ENCODE measurements around the gene HCFC1.

The HCFC1 gene

DNA sequence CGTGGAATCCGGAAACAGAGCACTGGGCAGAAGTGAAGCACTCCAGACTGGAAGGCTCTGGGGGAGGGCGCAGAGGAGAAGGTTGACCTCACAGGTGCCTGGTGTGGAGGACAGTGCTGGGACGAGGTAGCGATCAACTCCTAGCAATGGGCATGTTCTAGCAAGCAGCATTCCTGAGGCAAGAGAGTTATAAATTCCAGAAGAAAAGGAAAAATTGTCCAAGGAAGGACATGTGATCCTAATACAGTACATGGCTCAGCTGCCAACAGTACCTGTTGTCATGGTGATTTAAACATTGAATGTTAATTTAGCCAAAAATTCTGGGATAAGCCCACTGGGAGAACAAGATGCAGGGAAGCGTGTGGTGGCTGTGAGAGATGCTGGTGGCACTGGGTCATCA lies 53.7 kb downstream of the HCFC1 start:
- POLR2A ChIA-PET: no interaction called here
- CTCF ChIA-PET: interaction anchor here (1.1 to 1.5 kb wide), 2 partner anchors 9 to 11 kb away, joined by 3 to 7 read pairs; no protein-coding TSS in a partner anchor
- no peak overlapping the region for H3K4me3 ChIP-seq (ENCODE audit: low read depth, low read length)
- no peak for TF ChIP-seq CTCF (IDR thresholded peaks at IDR 0.05; ENCODE audit: insufficient read depth, low read length, missing control alignments)
- DNase-seq (ENCODE audit: low read depth, low spot score): no peak

DNA sequence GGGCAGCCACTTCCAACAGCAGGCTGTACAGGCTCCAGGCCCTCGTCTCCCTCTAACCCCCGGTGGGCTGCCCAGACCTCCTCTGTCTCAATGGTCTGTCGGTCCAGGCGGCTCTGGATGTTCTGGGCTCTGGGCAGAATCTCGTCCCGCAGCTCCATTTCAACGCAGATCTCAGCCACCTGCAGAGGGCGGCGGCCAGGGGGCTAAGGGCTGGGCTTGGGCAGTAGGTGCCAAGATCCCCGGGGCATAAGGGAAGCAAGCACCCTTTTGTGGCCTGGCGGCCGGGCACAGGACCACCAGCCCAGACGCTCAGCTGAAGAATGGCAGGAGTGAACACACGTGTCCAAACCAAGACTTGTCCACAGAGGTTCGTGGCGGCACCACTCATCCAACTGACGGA lies 57.9 kb downstream of the HCFC1 start:
- DNase-seq (ENCODE audit: low read depth, low spot score): no peak
- no peak for TF ChIP-seq CTCF (IDR thresholded peaks at IDR 0.05; ENCODE audit: insufficient read depth, low read length, missing control alignments)
- ChIA-PET POLR2A (no interaction called here), CTCF (interaction anchor here (1.2 to 5.1 kb wide), 2 partner anchors 10 to 33 kb away, joined by 3 to 29 read pairs; no protein-coding TSS in a partner anchor)
- H3K4me3 ChIP-seq (ENCODE audit: low read depth, low read length): no peak overlapping the region

DNA sequence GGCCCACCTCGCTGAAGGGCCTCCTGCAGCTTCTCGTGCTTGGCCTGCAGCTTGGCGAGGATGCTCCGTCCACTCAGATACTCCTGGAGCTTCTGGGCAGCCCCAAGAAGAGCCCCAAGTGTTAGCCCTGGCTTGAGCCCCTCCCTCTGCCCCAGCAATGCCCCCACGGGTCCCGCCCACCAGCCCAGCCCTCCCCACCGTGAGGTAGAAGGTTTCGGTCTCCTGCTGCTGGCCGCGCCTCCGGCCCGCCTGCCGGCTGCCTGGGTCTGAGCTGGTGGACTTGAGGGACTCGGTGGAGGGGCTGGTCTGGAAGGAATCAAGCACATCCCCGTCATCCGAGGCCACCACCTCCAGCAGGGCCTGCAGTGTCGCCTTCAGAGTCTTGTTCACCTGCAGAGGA lies 58.4 kb downstream of the HCFC1 start:
- no peak for DNase-seq (ENCODE audit: low read depth, low spot score)
- H3K4me3 ChIP-seq (ENCODE audit: low read depth, low read length): no peak overlapping the region
- POLR2A ChIA-PET: no interaction called here
- TF ChIP-seq CTCF (IDR thresholded peaks at IDR 0.05; ENCODE audit: insufficient read depth, low read length, missing control alignments): no peak
- CTCF ChIA-PET: interaction anchor here (1.2 to 5.1 kb wide), 2 partner anchors 10 to 34 kb away, joined by 3 to 29 read pairs; no protein-coding TSS in a partner anchor

DNA sequence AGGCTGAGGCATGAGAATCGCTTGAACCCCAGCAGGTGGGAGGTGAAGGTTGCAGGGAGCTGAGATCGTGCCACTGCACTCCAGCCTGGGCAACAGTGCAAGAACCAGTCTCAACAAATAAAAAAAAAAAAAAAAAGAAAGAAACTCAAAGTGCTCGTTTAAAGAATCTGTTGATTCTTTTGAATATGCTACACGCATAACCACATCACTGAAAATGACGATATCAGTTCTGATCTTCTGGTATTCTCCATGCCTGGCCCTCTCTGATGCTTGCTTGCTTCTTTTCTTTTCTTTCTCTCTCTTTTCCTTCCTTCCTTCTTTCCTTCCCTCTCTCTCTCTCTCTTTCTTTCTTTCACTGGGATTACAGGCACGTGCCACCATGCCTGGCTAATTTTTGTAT lies 59.8 kb downstream of the HCFC1 start:
- no peak for DNase-seq (ENCODE audit: low read depth, low spot score)
- ChIA-PET CTCF (interaction anchor here (1.0 to 5.1 kb wide), 2 partner anchors 12 to 15 kb away, joined by 3 to 29 read pairs; no protein-coding TSS in a partner anchor), POLR2A (no interaction called here)
- no peak for TF ChIP-seq CTCF (IDR thresholded peaks at IDR 0.05; ENCODE audit: insufficient read depth, low read length, missing control alignments)
- H3K4me3 ChIP-seq (ENCODE audit: low read depth, low read length): no peak overlapping the region

- no peak for TF ChIP-seq CTCF (IDR thresholded peaks at IDR 0.05; ENCODE audit: insufficient read depth, low read length, missing control alignments)
- H3K4me3 ChIP-seq (ENCODE audit: low read depth, low read length): no peak overlapping the region
- ChIA-PET POLR2A (no interaction called here), CTCF (interaction anchor here (5.1 kb wide), 1 partner anchor 13 kb away, joined by 29 read pairs; no protein-coding TSS in a partner anchor)
- DNase-seq (ENCODE audit: low read depth, low spot score): no peak
Observed at GRCh38 chrX:153910446-153910845, 61.2 kb downstream of the HCFC1 start.

GRCh38 chrX:153909980-153910360 lies 61.6 kb downstream of the HCFC1 start:
- DNase-seq (ENCODE audit: low read depth, low spot score): no peak
- ChIA-PET POLR2A (no interaction called here), CTCF (interaction anchor here (5.1 kb wide), 1 partner anchor 13 kb away, joined by 29 read pairs; no protein-coding TSS in a partner anchor)
- H3K4me3 ChIP-seq (ENCODE audit: low read depth, low read length): no peak overlapping the region
- no peak for TF ChIP-seq CTCF (IDR thresholded peaks at IDR 0.05; ENCODE audit: insufficient read depth, low read length, missing control alignments)
